ENCODE data around the gene MKNK1.

MKNK1 gene

GRCh38 chr1:46554597-46555381 lies 49.3 kb downstream of the MKNK1 start:
- TF ChIP-seq CTCF (conservative IDR thresholded peaks at IDR 0.05; ENCODE audit: low read length) (no peak), EZH2phosphoT487 (IDR thresholded peaks at IDR 0.05; ENCODE audit: borderline replicate concordance) (no peak)
- Histone ChIP-seq H3K9ac (ENCODE audit: low read depth, low read length, poor library complexity, severe bottlenecking) (no peak overlapping the region), H3K79me2 (ENCODE audit: insufficient read depth, low read length) (no peaks in the 10 kb centered on the region), H3K9me2 (replicated peaks; ENCODE audit: low read depth, low read length) (no peaks in the 10 kb centered on the region), H3K4me3 (ENCODE audit: low read length, poor library complexity, severe bottlenecking) (no peak overlapping the region), H4K20me1 (ENCODE audit: insufficient read depth, low read length, poor library complexity, severe bottlenecking) (no peaks in the 10 kb centered on the region), H3K36me3 (ENCODE audit: insufficient read depth, low read length) (no peaks in the 10 kb centered on the region), H3K27me3 (ENCODE audit: insufficient read depth, low read length, poor library complexity, severe bottlenecking) (no peaks in the 10 kb centered on the region), H3K4me2 (ENCODE audit: low read depth, low read length, poor library complexity, severe bottlenecking) (no peak overlapping the region), H3F3A (ENCODE audit: low read depth) (no peaks in the 10 kb centered on the region), H3K9me3 (ENCODE audit: insufficient read depth, low read depth, low read length) (no peaks in the 10 kb centered on the region), H3K4me1 (ENCODE audit: insufficient read depth, low read length, poor library complexity, severe bottlenecking) (peaks cover 1% of the 10 kb centered on the region), H2AFZ (ENCODE audit: low read length) (no peak overlapping the region)

- H3K79me2 ChIP-seq (ENCODE audit: insufficient read depth, low read length) = no peaks in the 10 kb centered on the region
- H2AFZ ChIP-seq (ENCODE audit: low read length) = no peak overlapping the region
- H3K9me3 ChIP-seq (ENCODE audit: insufficient read depth, low read depth, low read length) = no peaks in the 10 kb centered on the region
- no peaks in the 10 kb centered on the region for H3K9me2 ChIP-seq (replicated peaks; ENCODE audit: low read depth, low read length)
- no peak overlapping the region for H3K4me3 ChIP-seq (ENCODE audit: low read length, poor library complexity, severe bottlenecking)
- H3K4me2 ChIP-seq (ENCODE audit: low read depth, low read length, poor library complexity, severe bottlenecking) = no peak overlapping the region
- H3F3A ChIP-seq (ENCODE audit: low read depth) = no peaks in the 10 kb centered on the region
- H3K27me3 ChIP-seq (ENCODE audit: insufficient read depth, low read length, poor library complexity, severe bottlenecking) = no peaks in the 10 kb centered on the region
- TF ChIP-seq CTCF (conservative IDR thresholded peaks at IDR 0.05; ENCODE audit: low read length) = no peak
- TF ChIP-seq EZH2phosphoT487 (IDR thresholded peaks at IDR 0.05; ENCODE audit: borderline replicate concordance) = no peak
- no peak overlapping the region for H3K9ac ChIP-seq (ENCODE audit: low read depth, low read length, poor library complexity, severe bottlenecking)
- H3K4me1 ChIP-seq (ENCODE audit: insufficient read depth, low read length, poor library complexity, severe bottlenecking) = peaks cover 7% of the 10 kb centered on the region
- no peaks in the 10 kb centered on the region for H4K20me1 ChIP-seq (ENCODE audit: insufficient read depth, low read length, poor library complexity, severe bottlenecking)
- no peaks in the 10 kb centered on the region for H3K36me3 ChIP-seq (ENCODE audit: insufficient read depth, low read length)
These were observed 49.9 kb downstream of the MKNK1 start for GRCh38 chr1:46554236-46554596.

- H3K27me3 ChIP-seq (ENCODE audit: insufficient read depth, low read length, poor library complexity, severe bottlenecking) = no peaks in the 10 kb centered on the region
- H3K4me1 ChIP-seq (ENCODE audit: insufficient read depth, low read length, poor library complexity, severe bottlenecking) = peaks cover 7% of the 10 kb centered on the region
- no peak overlapping the region for H3K9ac ChIP-seq (ENCODE audit: low read depth, low read length, poor library complexity, severe bottlenecking)
- no peak for TF ChIP-seq EZH2phosphoT487 (IDR thresholded peaks at IDR 0.05; ENCODE audit: borderline replicate concordance)
- TF ChIP-seq CTCF (conservative IDR thresholded peaks at IDR 0.05; ENCODE audit: low read length) = peak; percentile 20; the same call in 1 of the 2 replicates
- H3K79me2 ChIP-seq (ENCODE audit: insufficient read depth, low read length) = no peaks in the 10 kb centered on the region
- H3K9me3 ChIP-seq (ENCODE audit: insufficient read depth, low read depth, low read length) = no peaks in the 10 kb centered on the region
- H3K9me2 ChIP-seq (replicated peaks; ENCODE audit: low read depth, low read length) = no peaks in the 10 kb centered on the region
- no peaks in the 10 kb centered on the region for H3F3A ChIP-seq (ENCODE audit: low read depth)
- H2AFZ ChIP-seq (ENCODE audit: low read length) = 0 out of 2 replicates have a peak overlapping the region, but pooled peaks have one; percentile 10
- no peak overlapping the region for H3K4me2 ChIP-seq (ENCODE audit: low read depth, low read length, poor library complexity, severe bottlenecking)
- no peaks in the 10 kb centered on the region for H3K36me3 ChIP-seq (ENCODE audit: insufficient read depth, low read length)
- no peaks in the 10 kb centered on the region for H4K20me1 ChIP-seq (ENCODE audit: insufficient read depth, low read length, poor library complexity, severe bottlenecking)
- no peak overlapping the region for H3K4me3 ChIP-seq (ENCODE audit: low read length, poor library complexity, severe bottlenecking)
These were observed 50.6 kb downstream of the MKNK1 start for GRCh38 chr1:46553506-46553905.
